Sigmoid colon (tissue), 4 donors: ENCODE measurements around the gene SPATA4.

Experiments used
- CTCF ChIP-seq, 4 experiments: fragments of 450-650 bp in 3 of 4; fragments of 200-600 bp in 1 of 4; IDR thresholded peaks; one replicate each; pipeline ENCODE4 v1.5.1; 2016 to 2019; ENCODE audit warnings: antibody characterized with exemption in 4 of 4, mild to moderate bottlenecking in 3 of 4, moderate library complexity in 2 of 4
- EP300 ChIP-seq, 4 donors: sonication (generic); formaldehyde crosslinking; IDR thresholded peaks; one replicate each; pipeline ENCODE4 v1.6.1; 2017; ENCODE audit warnings: antibody characterized with exemption in 4 of 4
- POLR2A ChIP-seq, 2 donors: fragments of 450-650 bp; IDR thresholded peaks; one replicate each; pipeline ENCODE4 v1.6.1; 2016; ENCODE audit warnings: antibody characterized with exemption in 2 of 2, mild to moderate bottlenecking in 2 of 2, moderate library complexity in 2 of 2
- POLR2AphosphoS5 ChIP-seq, 4 donors: sonication (generic); formaldehyde crosslinking; IDR thresholded peaks; one replicate each; pipeline ENCODE4 v1.6.1; 2017; ENCODE audit warnings: antibody characterized with exemption in 4 of 4

- TF ChIP-seq CTCF (IDR thresholded peaks at IDR 0.05) (no peak), POLR2A (IDR thresholded peaks at IDR 0.05) (no peak), POLR2AphosphoS5 (IDR thresholded peaks at IDR 0.05) (no peak), EP300 (IDR thresholded peaks at IDR 0.05) (no peak)
Observed at GRCh38 chr4:176217510-176217909, 22.1 kb upstream of the SPATA4 start.
